Testis (tissue), 3 donors: Measurements from ENCODE around the gene ATRIP. TPM values are rescaled to one million over a fixed set of nuclear protein-coding genes. Genes with fewer than 3 reads are reported as not detected.

ENCODE experiments used
- DNase-seq: peaks from one replicate; pipeline ENCODE4 v3.0.0-alpha.2; 2019
- H3K27ac ChIP-seq, 2 donors: fragments of 200-600 bp; sonication (generic); one replicate each; pipeline ENCODE4 v1.5.1; 2019
- H3K27me3 ChIP-seq: fragments of 200-600 bp; sonication (generic); one replicate; pipeline ENCODE4 v1.5.1; 2019
- H3K36me3 ChIP-seq: fragments of 200-600 bp; sonication (generic); one replicate; pipeline ENCODE4 v1.5.1; 2017; ENCODE audit warnings: low read depth; ENCODE audit errors: missing control alignments
- H3K4me1 ChIP-seq: fragments of 200-600 bp; sonication (generic); one replicate; pipeline ENCODE4 v1.5.1; 2019
- H3K4me3 ChIP-seq, 2 donors: fragments of 200-600 bp; sonication (generic); one replicate each; pipeline ENCODE4 v1.5.1; 2017 to 2019
- H3K9me3 ChIP-seq: fragments of 200-600 bp; sonication (generic); one replicate; pipeline ENCODE4 v1.5.1; 2017
- POLR2A ChIP-seq: fragments of 450-650 bp; IDR thresholded peaks from one replicate; pipeline ENCODE4 v1.6.1; 2017; ENCODE audit warnings: antibody characterized with exemption, mild to moderate bottlenecking, moderate library complexity
- WGBS, 2 donors: methylation state at CpG; one replicate each; pipeline ENCODE4 v1.1.5; 2018; 5-methylcytosine and 5-hydroxymethylcytosine counted together
- intact Hi-C: fragments of 100-400 bp; cut with DNase I; formaldehyde crosslinking; loops from one replicate; pipeline ENCODE4 v1.15.1; 2023; ENCODE audit warnings: low total_unique reads
- polyA plus RNA-seq: library from polyadenylated mRNA; stranded (reverse); fragments of 350-450 nt; fragmentation: Illumina TruSeq; extraction: RNeasy Lipid Tissue Mini Kit (QIAGEN cat#74804); gene quantifications from one replicate; pipeline ENCODE4 v1.2.3, GENCODE V29; 2014; ENCODE audit warnings: low read depth, low replicate concordance; ENCODE audit not compliant: insufficient read depth
- total RNA-seq, 2 donors: library from RNA; depleted of rRNA; stranded (reverse); fragments of >200 nt; gene quantifications; one replicate each; pipeline ENCODE4 v1.2.3, GENCODE V29; 2016
- TF ChIP-seq, protein P1 (sequence below), 3 experiments: fragments of 450-650 bp in 2 of 3; fragments of 200-600 bp in 1 of 3; sonication (generic) in 1 of 3; IDR thresholded peaks; one replicate each; pipeline ENCODE4 v1.5.1; 2016 to 2019; ENCODE audit warnings: antibody characterized with exemption in 3 of 3, mild to moderate bottlenecking in 2 of 3, moderate library complexity in 1 of 3

ATRIP gene
- total and polyA plus RNA-seq, 3 donors from 2014 or later: 25.0 to 56.5 (median 26.3) TPM

DNA sequence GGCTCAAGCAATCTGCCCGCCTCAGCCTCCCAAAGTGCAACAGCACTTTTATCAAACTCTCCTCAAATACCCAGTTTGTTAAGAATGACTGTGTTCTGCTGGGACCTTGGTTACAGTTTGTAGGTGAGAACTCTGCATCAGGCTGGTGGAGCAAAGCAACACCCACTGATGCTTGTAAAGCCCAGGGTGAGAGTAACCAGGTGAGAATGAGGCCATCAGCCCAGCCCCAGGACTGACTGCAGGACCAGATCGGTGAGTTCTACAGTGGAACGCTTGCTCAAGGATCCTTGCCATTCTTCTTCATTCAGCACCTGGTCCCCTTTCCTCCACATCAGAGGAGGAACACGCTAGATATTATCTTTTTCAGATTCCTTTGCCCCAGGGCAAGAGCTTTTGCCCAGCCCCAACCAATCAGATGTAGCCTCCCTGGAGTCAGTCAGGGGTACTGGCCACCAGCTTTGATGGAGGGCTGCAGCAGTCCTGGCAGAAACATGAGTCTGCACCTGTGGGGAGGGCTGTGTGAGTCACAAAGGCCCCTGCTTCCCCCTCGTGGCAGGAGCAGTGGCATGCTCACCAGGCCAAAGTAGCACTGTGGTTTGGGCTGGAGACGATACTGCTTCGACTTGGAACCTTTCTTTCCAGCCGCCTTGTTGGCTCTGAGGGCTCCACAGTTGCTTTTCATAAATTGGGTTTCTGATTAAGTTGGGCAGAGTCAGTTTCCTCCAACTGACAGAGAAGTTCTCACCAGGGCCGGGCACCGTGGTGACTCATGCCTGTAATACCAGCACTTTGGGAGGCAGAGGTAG is 60.9 kb downstream of the ATRIP start:
- intact Hi-C loops: no loop called here
- TF ChIP-seq, protein P1, sequence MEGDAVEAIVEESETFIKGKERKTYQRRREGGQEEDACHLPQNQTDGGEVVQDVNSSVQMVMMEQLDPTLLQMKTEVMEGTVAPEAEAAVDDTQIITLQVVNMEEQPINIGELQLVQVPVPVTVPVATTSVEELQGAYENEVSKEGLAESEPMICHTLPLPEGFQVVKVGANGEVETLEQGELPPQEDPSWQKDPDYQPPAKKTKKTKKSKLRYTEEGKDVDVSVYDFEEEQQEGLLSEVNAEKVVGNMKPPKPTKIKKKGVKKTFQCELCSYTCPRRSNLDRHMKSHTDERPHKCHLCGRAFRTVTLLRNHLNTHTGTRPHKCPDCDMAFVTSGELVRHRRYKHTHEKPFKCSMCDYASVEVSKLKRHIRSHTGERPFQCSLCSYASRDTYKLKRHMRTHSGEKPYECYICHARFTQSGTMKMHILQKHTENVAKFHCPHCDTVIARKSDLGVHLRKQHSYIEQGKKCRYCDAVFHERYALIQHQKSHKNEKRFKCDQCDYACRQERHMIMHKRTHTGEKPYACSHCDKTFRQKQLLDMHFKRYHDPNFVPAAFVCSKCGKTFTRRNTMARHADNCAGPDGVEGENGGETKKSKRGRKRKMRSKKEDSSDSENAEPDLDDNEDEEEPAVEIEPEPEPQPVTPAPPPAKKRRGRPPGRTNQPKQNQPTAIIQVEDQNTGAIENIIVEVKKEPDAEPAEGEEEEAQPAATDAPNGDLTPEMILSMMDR (IDR thresholded peaks at IDR 0.05): no peak
- no peak for TF ChIP-seq POLR2A
- 56 to 60% methylated on average over 10 of the region's 10 CpGs for WGBS, 2 donors
- H3K9me3 ChIP-seq: no peaks in the 10 kb centered on the region
- H3K4me1 ChIP-seq: peaks cover 18% of the 10 kb centered on the region
- H3K27ac ChIP-seq: no peak overlapping the region
- H3K4me3 ChIP-seq: no peak overlapping the region
- no peak for DNase-seq
- H3K27me3 ChIP-seq: no peaks in the 10 kb centered on the region
- H3K36me3 ChIP-seq: no peaks in the 10 kb centered on the region

DNA sequence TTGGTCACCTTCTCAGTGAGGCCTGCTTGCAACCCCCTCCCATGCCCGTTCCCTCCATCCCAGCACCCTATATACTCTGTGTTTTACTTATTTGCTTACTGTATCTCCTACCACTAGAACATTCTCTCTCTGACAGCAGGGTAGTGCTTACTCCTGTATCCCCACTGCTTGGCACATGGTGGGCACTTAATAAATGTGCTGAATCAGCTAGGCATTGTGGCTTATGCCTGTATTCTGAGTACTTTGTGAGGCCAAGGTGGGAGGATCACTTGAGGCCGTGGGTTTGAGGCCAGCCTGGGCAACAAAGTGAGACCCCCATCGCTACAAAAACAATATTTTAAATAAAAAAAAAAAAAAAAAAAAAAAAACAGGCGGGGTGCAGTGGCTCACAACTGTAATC is 65.0 kb downstream of the ATRIP start:
- intact Hi-C loops: no loop called here
- TF ChIP-seq POLR2A: no peak
- TF ChIP-seq, protein P1 (IDR thresholded peaks at IDR 0.05): no peak
- Histone ChIP-seq H3K4me1 (no peaks in the 10 kb centered on the region), H3K9me3 (no peaks in the 10 kb centered on the region), H3K27me3 (no peaks in the 10 kb centered on the region), H3K4me3 (no peak overlapping the region), H3K27ac (no peak overlapping the region), H3K36me3 (no peaks in the 10 kb centered on the region)
- 88 to 98% methylated on average over 4 of the region's 4 CpGs for WGBS, 2 donors
- no peak for DNase-seq

DNA sequence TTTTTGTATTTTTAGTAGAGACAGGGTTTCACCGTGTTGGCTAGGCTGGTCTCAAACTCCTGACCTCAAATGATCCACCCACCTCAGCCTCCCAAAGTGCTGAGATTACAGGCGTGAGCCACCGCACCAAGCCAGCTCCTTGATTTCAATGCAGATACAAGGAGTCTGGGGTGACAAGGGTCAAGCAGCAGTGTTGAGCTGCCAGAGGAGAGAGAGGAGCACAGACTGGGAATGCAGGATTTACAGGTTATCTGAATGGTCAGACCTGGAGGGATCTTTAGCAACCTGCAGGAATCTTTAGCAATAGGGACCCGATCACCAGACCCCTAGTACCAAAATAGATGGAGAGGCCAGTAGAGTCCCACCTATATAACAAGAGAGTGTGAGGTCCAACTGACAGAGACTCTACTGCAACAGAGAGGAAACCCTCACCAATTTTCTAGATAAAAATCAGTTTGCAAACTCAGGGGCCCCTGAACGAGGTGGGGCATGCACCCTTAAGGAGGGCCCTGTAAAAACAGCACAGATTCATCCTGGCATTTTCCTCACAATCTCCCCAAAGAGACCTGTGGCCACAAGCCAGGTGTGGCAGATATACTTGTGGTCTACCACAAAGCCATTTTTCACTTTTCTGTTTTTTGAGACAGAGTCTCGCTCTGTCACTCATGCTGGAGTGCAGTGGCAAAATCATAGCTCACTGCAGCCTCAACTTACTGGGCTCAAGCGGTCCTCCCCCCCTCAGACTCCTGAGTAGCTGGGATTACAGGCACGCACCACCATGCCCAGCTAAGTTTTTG is 68.1 kb downstream of the ATRIP start:
- no peak for DNase-seq
- intact Hi-C loops: no loop called here
- WGBS, 2 donors: 85 to 94% methylated on average over 8 of the region's 8 CpGs

More for the DNA sequence above, 68.1 kb downstream of the ATRIP start:
- TF ChIP-seq, protein P1 (IDR thresholded peaks at IDR 0.05): no peak
- no peak for TF ChIP-seq POLR2A
- no peak overlapping the region for H3K4me3 ChIP-seq
- no peaks in the 10 kb centered on the region for H3K9me3 ChIP-seq
- H3K27ac ChIP-seq: no peak overlapping the region
- H3K27me3 ChIP-seq: no peaks in the 10 kb centered on the region
- H3K36me3 ChIP-seq: no peaks in the 10 kb centered on the region
- no peaks in the 10 kb centered on the region for H3K4me1 ChIP-seq

Other genes starting within 250 kb of the ATRIP start
- gene CAMP, start 223.2 kb upstream of the ATRIP start, total RNA-seq: 1 to 10 TPM; 1.4 to 1.7 TPM
- gene CAMP, start 223.2 kb upstream of the ATRIP start, polyA plus RNA-seq: 2.8 TPM
- 10 to 100 TPM; 20.9 to 36.8 TPM for gene ZNF589, start 205.6 kb upstream of the ATRIP start, total RNA-seq
- gene ZNF589, start 205.6 kb upstream of the ATRIP start, polyA plus RNA-seq: 16.0 TPM
- gene NME6, start 145.4 kb upstream of the ATRIP start, total RNA-seq: 10 to 100 TPM; 28.6 to 36.5 TPM
- gene NME6, start 145.4 kb upstream of the ATRIP start, polyA plus RNA-seq: 19.2 TPM
- gene SPINK8, start 113.1 kb upstream of the ATRIP start, total RNA-seq: not detected
- not detected for gene SPINK8, start 113.1 kb upstream of the ATRIP start, polyA plus RNA-seq
- gene FBXW12, start 74.5 kb upstream of the ATRIP start, total RNA-seq: 1 to 10 TPM in 1 of 2 donors, under 1 TPM in 1; 0.81 to 2.0 TPM
- gene FBXW12, start 74.5 kb upstream of the ATRIP start, polyA plus RNA-seq: 0.98 TPM
- 10 to 100 TPM; 70.2 to 79.2 TPM for gene PLXNB1, start 16.7 kb upstream of the ATRIP start, total RNA-seq
- 41.5 TPM for gene PLXNB1, start 16.7 kb upstream of the ATRIP start, polyA plus RNA-seq
- gene CCDC51, start 6.6 kb upstream of the ATRIP start, total RNA-seq: 10 to 100 TPM; 11.7 to 16.0 TPM
- gene CCDC51, start 6.6 kb upstream of the ATRIP start, polyA plus RNA-seq: 16.0 TPM
- gene TMA7, start 6.5 kb upstream of the ATRIP start, total RNA-seq: 100 to 1,000 TPM; 380 to 393 TPM
- gene TMA7, start 6.5 kb upstream of the ATRIP start, polyA plus RNA-seq: 425 TPM
- 100 to 1,000 TPM; 101 to 146 TPM for gene SHISA5, start 57.4 kb downstream of the ATRIP start, total RNA-seq
- 117 TPM for gene SHISA5, start 57.4 kb downstream of the ATRIP start, polyA plus RNA-seq
- gene PFKFB4, start 110.1 kb downstream of the ATRIP start, total RNA-seq: 100 to 1,000 TPM; 134 to 136 TPM
- 57.3 TPM for gene PFKFB4, start 110.1 kb downstream of the ATRIP start, polyA plus RNA-seq
- 1 to 10 TPM in 1 of 2 donors, under 1 TPM in 1; 0.87 to 1.2 TPM for gene UCN2, start 117.0 kb downstream of the ATRIP start, total RNA-seq
- gene UCN2, start 117.0 kb downstream of the ATRIP start, polyA plus RNA-seq: 0.86 TPM
- 10 to 100 TPM; 34.1 to 39.1 TPM for gene COL7A1, start 148.6 kb downstream of the ATRIP start, total RNA-seq
- gene COL7A1, start 148.6 kb downstream of the ATRIP start, polyA plus RNA-seq: 19.9 TPM
- gene UQCRC1, start 162.9 kb downstream of the ATRIP start, total RNA-seq: 100 to 1,000 TPM; 282 to 287 TPM
- gene UQCRC1, start 162.9 kb downstream of the ATRIP start, polyA plus RNA-seq: 281 TPM
- 10 to 100 TPM in 1 of 2 donors, 1 to 10 TPM in 1; 8.7 to 14.8 TPM for gene TMEM89, start 175.0 kb downstream of the ATRIP start, total RNA-seq
- 16.1 TPM for gene TMEM89, start 175.0 kb downstream of the ATRIP start, polyA plus RNA-seq
- gene SLC26A6, start 188.7 kb downstream of the ATRIP start, total RNA-seq: 10 to 100 TPM; 24.6 to 32.9 TPM
- 12.3 TPM for gene SLC26A6, start 188.7 kb downstream of the ATRIP start, polyA plus RNA-seq
- 10 to 100 TPM; 14.3 to 17.5 TPM for gene CELSR3, start 216.1 kb downstream of the ATRIP start, total RNA-seq
- 13.5 TPM for gene CELSR3, start 216.1 kb downstream of the ATRIP start, polyA plus RNA-seq
- gene NCKIPSD, start 239.2 kb downstream of the ATRIP start, total RNA-seq: 10 to 100 TPM; 69.4 to 81.3 TPM
- gene NCKIPSD, start 239.2 kb downstream of the ATRIP start, polyA plus RNA-seq: 30.1 TPM